A549 (cell line): ENCODE measurements around the gene PRRG4. TPM values are rescaled to one million over a fixed set of nuclear protein-coding genes. Genes with fewer than 3 reads are reported as not detected.
"Not testable (repeated sequence)": the region's sequence is repeated elsewhere in the genome, so short reads cannot be mapped to it uniquely, and the experiment has no call there.

ENCODE experiments used
- ATAC-seq, 2 experiments: fragments of 200-7000 bp in 1 of 2; fragments of >200 bp in 1 of 2; cut with Nextera tagmentation in 1 of 2; cut with Tn5 transposase in 1 of 2; 3 replicates each; pipeline versions ENCODE4 v1.8.0 to v1.9.1; 2018 to 2020; ENCODE audit warnings: mild to moderate bottlenecking in 1 of 2, moderate library complexity in 1 of 2
- CTCF ChIA-PET: fragments of 300-600 bp; sonication (Branson Sonifier 250); formaldehyde crosslinking; extraction: SDS; loops from one replicate; lab custom pipeline; 2021; ENCODE audit warnings: antibody characterized with exemption, inconsistent platforms; lab: Yijun Ruan, JAX
- POLR2A ChIA-PET: fragments of 350-600 bp; formaldehyde crosslinking; extraction: SDS; loops from one replicate; lab custom pipeline; 2021; ENCODE audit warnings: antibody characterized with exemption, inconsistent platforms; lab: Yijun Ruan, JAX
- DNase-seq, 2 experiments: peaks; one replicate each; pipeline versions ENCODE4 v3.0.0 to v3.0.0-alpha.2; 2011 to 2016; ENCODE audit warnings: low read depth in 1 of 2, low spot score in 1 of 2
- FAIRE-seq: peaks from 2 replicates; lab custom pipeline; 2011; peaks lifted over from hg19 to GRCh38; lab: Jason Lieb, UNC
- H3K27ac ChIP-seq, 2 experiments: fragments of >200 bp; sonication (Bioruptor Twin); formaldehyde crosslinking; 3 replicates each; pipeline ENCODE4 v1.5.1; 2016 to 2017
- H3K4me1 ChIP-seq: fragments of >200 bp; sonication (Bioruptor Twin); formaldehyde crosslinking; 3 replicates; pipeline ENCODE4 v1.6.1; 2016
- H3K4me2 ChIP-seq: fragments of >200 bp; sonication (Bioruptor Twin); formaldehyde crosslinking; 3 replicates; pipeline ENCODE4 v1.6.1; 2016
- H3K4me3 ChIP-seq: fragments of >200 bp; sonication (Bioruptor Twin); formaldehyde crosslinking; 3 replicates; pipeline ENCODE4 v1.5.1; 2016
- H3K9me3 ChIP-seq: fragments of >200 bp; sonication (Bioruptor Twin); formaldehyde crosslinking; 3 replicates; pipeline ENCODE4 v1.6.1; 2016
- CHD2 ChIP-seq: fragments of 150-350 bp; IDR thresholded peaks from 2 replicates; pipeline ENCODE4 v1.6.1; 2014; ENCODE audit warnings: low read length; ENCODE audit not compliant: partially characterized antibody
- EHMT2 ChIP-seq: fragments of 200-600 bp; sonication (generic); IDR thresholded peaks from 2 replicates; pipeline ENCODE4 v1.6.1; 2016; ENCODE audit warnings: antibody characterized with exemption, low read depth, mild to moderate bottlenecking, moderate library complexity
- EP300 ChIP-seq, 2 experiments: fragments of >200 bp; sonication (Bioruptor Twin); formaldehyde crosslinking; IDR thresholded peaks; 2 replicates in 1 of 2; 3 replicates in 1 of 2; pipeline ENCODE4 v1.6.1; 2016 to 2017
- ESRRA ChIP-seq: fragments of 150-350 bp; IDR thresholded peaks from 2 replicates; pipeline ENCODE4 v1.6.1; 2014; ENCODE audit warnings: mild to moderate bottlenecking, low read length, borderline replicate concordance
- HDAC2 ChIP-seq: fragments of 200-600 bp; sonication (generic); IDR thresholded peaks from 2 replicates; pipeline ENCODE4 v1.6.1; 2016
- HOXA7 ChIP-seq: fragments of 250-450 bp; sonication (Bioruptor Pico); IDR thresholded peaks from 2 replicates; pipeline ENCODE4 v1.5.0; 2020; ENCODE audit warnings: mild to moderate bottlenecking, moderate library complexity
- JUN ChIP-seq, 2 experiments: fragments of >200 bp; sonication (Bioruptor Twin); formaldehyde crosslinking; IDR thresholded peaks; 2 replicates in 1 of 2; 3 replicates in 1 of 2; pipeline ENCODE4 v1.6.1; 2016 to 2017
- KDM1A ChIP-seq: fragments of 200-600 bp; sonication (generic); IDR thresholded peaks from 2 replicates; pipeline ENCODE4 v1.6.1; 2016; ENCODE audit warnings: low read depth, mild to moderate bottlenecking
- MAZ ChIP-seq: fragments of 150-350 bp; IDR thresholded peaks from 2 replicates; pipeline ENCODE4 v1.6.1; 2014; ENCODE audit warnings: antibody characterized with exemption, low read depth, low read length, borderline replicate concordance
- NPAS2 ChIP-seq: fragments of 250-450 bp; sonication (Bioruptor Pico); IDR thresholded peaks from 2 replicates; pipeline ENCODE4 v1.8.0; 2022; ENCODE audit warnings: mild to moderate bottlenecking, moderate library complexity, borderline replicate concordance
- NR3C1 ChIP-seq: fragments of >200 bp; sonication (Bioruptor Twin); formaldehyde crosslinking; IDR thresholded peaks from 3 replicates; pipeline ENCODE4 v1.6.1; 2017
- PHF8 ChIP-seq: fragments of 200-600 bp; sonication (generic); IDR thresholded peaks from 2 replicates; pipeline ENCODE4 v1.6.1; 2016; ENCODE audit warnings: low read depth, mild to moderate bottlenecking, antibody characterized with exemption, moderate library complexity, borderline replicate concordance
- RAD21 ChIP-seq, 2 experiments: fragments of >200 bp in 1 of 2; sonication (Bioruptor Twin) in 1 of 2; formaldehyde crosslinking in 1 of 2; IDR thresholded peaks in 1 of 2; conservative IDR thresholded peaks in 1 of 2; 2 replicates in 1 of 2; 3 replicates in 1 of 2; pipeline ENCODE4 v1.6.1; 2012 to 2018; ENCODE audit warnings: inconsistent platforms in 1 of 2
- RARB ChIP-seq: fragments of 250-450 bp; sonication (Bioruptor Pico); IDR thresholded peaks from 2 replicates; pipeline ENCODE4 v1.8.0; 2021; ENCODE audit warnings: mild to moderate bottlenecking, moderate library complexity
- RFX5 ChIP-seq: fragments of 450-650 bp; IDR thresholded peaks from 2 replicates; pipeline ENCODE4 v1.7.1; 2014; ENCODE audit warnings: antibody characterized with exemption, mild to moderate bottlenecking, moderate library complexity
- SMC3 ChIP-seq: fragments of >200 bp; sonication (Bioruptor Twin); formaldehyde crosslinking; IDR thresholded peaks from 3 replicates; pipeline ENCODE4 v1.6.1; 2018; ENCODE audit warnings: inconsistent platforms
- TP53 ChIP-seq: fragments of 250-450 bp; sonication (Bioruptor Pico); IDR thresholded peaks from 2 replicates; pipeline ENCODE4 v1.5.0; 2021; ENCODE audit warnings: mild to moderate bottlenecking, moderate library complexity
- WGBS: methylation state at CpG from one replicate; pipeline ENCODE4 v1.1.6; 2017; ENCODE audit errors: missing lambda C conversion rate; 5-methylcytosine and 5-hydroxymethylcytosine counted together
- polyA plus RNA-seq, 4 experiments: library from polyadenylated mRNA; depleted of rRNA in 3 of 4; stranded (reverse); fragments of >200 nt; fragmentation: RNase III in 1 of 4; extraction: RNeasy Plus Mini Kit Qiagen cat#74134 plus additional on column Dnase treatment in 1 of 4; gene quantifications; 2 replicates in 3 of 4; 3 replicates in 1 of 4; pipeline ENCODE4 v1.2.3, GENCODE V29; 2011 to 2017
- TF ChIP-seq, protein P1 (sequence below): fragments of >200 bp; sonication (Bioruptor Twin); formaldehyde crosslinking; IDR thresholded peaks from 3 replicates; pipeline ENCODE4 v1.5.1; 2016
- TF ChIP-seq, protein P2 (sequence below): fragments of >200 bp; sonication (Bioruptor Twin); formaldehyde crosslinking; IDR thresholded peaks from 2 replicates; pipeline ENCODE4 v1.6.1; 2016
- TF ChIP-seq, protein P3 (sequence below): IDR thresholded peaks from 2 replicates; pipeline ENCODE4 v1.6.1; 2012; ENCODE audit warnings: low read depth, borderline replicate concordance
- TF ChIP-seq, protein P4 (sequence below): fragments of 150-350 bp; IDR thresholded peaks from 2 replicates; pipeline ENCODE4 v1.6.1; 2014; ENCODE audit warnings: low read depth, mild to moderate bottlenecking, low read length
- TF ChIP-seq, protein P5 (sequence below): fragments of >200 bp; sonication (Bioruptor Twin); formaldehyde crosslinking; IDR thresholded peaks from 3 replicates; pipeline ENCODE4 v1.6.1; 2016
- TF ChIP-seq, protein P6 (sequence below): fragments of 250-450 bp; sonication (Bioruptor Pico); IDR thresholded peaks from 2 replicates; pipeline ENCODE4 v1.5.0; 2021; ENCODE audit warnings: mild to moderate bottlenecking, moderate library complexity, borderline replicate concordance

PRRG4 gene
- polyA plus RNA-seq, 2 of the 4 experiments (the other 2 are of a cell fraction) = 0.83 to 1.4 TPM

DNA sequence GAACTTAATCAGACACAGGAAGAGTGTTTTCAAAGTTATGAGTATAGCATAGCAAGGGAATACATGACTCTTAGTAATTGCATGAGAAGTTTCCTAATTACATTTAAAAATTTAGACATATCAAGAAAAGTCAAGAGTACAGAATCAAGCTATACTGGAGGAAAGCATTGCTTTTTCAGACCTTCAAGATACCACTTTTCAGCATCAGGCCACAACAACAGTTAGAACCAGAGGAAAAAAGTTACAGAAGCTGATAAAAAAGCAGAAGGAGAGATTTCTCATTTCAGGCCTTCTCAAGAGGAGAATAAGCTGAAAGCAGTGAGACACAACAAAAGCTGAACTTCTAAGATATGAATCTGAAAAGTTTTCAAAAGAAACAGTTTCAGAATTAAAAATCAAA is 34.8 kb downstream of the PRRG4 start:
- no peak for FAIRE-seq
- no peak overlapping the region for H3K27ac ChIP-seq
- TF ChIP-seq NR3C1 = no peak
- no peak for TF ChIP-seq EP300 (IDR thresholded peaks at IDR 0.05)
- TF ChIP-seq NPAS2 (CRISPR knock-in tag) = no peak
- TF ChIP-seq HOXA7 (CRISPR knock-in tag) = no peak
- TF ChIP-seq, all 56 proteins: peak for 0
- H3K4me3 ChIP-seq = no peak overlapping the region
- no peaks in the 10 kb centered on the region for H3K4me1 ChIP-seq
- no peaks in the 10 kb centered on the region for H3K9me3 ChIP-seq
- no peak overlapping the region for H3K4me2 ChIP-seq
- ChIA-PET POLR2A (no interaction called here), CTCF (no interaction called here)
- ATAC-seq (no peak), DNase-seq (no peak)

DNA sequence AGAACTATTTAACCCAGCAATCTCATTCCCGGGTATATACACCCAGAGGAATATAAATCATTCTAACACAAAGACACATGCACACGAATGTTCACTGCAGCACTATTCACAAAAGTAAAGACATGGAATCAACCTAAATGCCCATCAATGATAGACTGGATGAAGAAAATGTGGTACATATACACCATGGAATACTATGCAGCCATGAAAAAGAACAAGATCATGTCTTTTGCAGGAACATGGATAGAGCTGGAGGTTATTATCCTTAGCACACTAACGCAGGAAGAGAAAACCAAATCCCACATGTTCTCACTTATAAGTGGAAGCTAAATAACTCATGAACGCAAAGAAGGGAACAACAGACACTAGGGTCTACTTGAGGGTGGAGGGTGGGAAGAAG is 39.0 kb downstream of the PRRG4 start:
- 27% methylated on average over 4 of the region's 4 CpGs for WGBS
- H3K4me3 ChIP-seq, FAIRE-seq, H3K4me1 ChIP-seq, POLR2A ChIA-PET, DNase-seq, H3K9me3 ChIP-seq, H3K27ac ChIP-seq, ATAC-seq, H3K4me2 ChIP-seq: not testable (repeated sequence)
- CTCF ChIA-PET = interaction anchor here (0.6 to 0.9 kb wide), 2 partner anchors 60 to 341 kb away, joined by 4 to 5 read pairs; no protein-coding TSS in a partner anchor

DNA sequence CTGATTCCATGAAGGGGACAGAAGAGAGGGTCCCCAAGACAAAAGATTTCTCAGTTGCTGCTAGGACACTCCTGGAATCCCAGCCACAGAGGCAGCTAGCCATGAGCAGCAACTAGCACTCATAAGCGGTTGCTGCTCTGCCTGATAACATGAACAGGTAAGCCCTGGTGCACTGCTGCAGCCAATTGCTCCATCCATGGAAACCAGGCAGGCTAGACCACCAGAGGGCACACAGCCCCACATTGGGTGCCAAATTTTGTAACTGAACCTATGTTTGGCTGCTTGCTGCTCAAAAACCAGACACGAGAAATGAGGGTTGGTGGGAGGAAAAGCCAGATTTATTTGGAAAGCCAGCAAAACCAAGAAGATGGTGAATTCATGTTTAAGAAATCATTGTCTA is 40.9 kb downstream of the PRRG4 start:
- H3K9me3 ChIP-seq = no peaks in the 10 kb centered on the region
- TF ChIP-seq SMC3 = peak; percentile 34; the same call in 1 of the 3 replicates
- TF ChIP-seq, protein P1, sequence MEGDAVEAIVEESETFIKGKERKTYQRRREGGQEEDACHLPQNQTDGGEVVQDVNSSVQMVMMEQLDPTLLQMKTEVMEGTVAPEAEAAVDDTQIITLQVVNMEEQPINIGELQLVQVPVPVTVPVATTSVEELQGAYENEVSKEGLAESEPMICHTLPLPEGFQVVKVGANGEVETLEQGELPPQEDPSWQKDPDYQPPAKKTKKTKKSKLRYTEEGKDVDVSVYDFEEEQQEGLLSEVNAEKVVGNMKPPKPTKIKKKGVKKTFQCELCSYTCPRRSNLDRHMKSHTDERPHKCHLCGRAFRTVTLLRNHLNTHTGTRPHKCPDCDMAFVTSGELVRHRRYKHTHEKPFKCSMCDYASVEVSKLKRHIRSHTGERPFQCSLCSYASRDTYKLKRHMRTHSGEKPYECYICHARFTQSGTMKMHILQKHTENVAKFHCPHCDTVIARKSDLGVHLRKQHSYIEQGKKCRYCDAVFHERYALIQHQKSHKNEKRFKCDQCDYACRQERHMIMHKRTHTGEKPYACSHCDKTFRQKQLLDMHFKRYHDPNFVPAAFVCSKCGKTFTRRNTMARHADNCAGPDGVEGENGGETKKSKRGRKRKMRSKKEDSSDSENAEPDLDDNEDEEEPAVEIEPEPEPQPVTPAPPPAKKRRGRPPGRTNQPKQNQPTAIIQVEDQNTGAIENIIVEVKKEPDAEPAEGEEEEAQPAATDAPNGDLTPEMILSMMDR = peak; percentile 30; the same call in 1 of the 3 replicates
- TF ChIP-seq RFX5 = no peak
- no peak for TF ChIP-seq MAZ
- TF ChIP-seq RAD21 (conservative IDR thresholded peaks at IDR 0.05 in 1 of 2, IDR thresholded peaks at IDR 0.05 in 1 of 2) = peak; percentile 20 to 28; a peak in 1 of 5 replicates
- TF ChIP-seq, all 56 proteins: peak for 3
- H3K4me1 ChIP-seq = peaks cover 7% of the 10 kb centered on the region
- WGBS = 60% methylated on average over 2 of the region's 2 CpGs
- no peak for FAIRE-seq
- CTCF ChIA-PET = interaction anchor here (1.3 to 2.2 kb wide), 3 partner anchors 9 to 23 kb away, joined by 3 to 12 read pairs (median 4); partner anchors contain the start of gene QSER1
- no peak overlapping the region for H3K4me2 ChIP-seq
- DNase-seq = peak in 1 of 2 experiments; percentile 40
- peak; percentile 85 to 90 for ATAC-seq
- H3K27ac ChIP-seq = no peak overlapping the region
- POLR2A ChIA-PET = no interaction called here
- no peak overlapping the region for H3K4me3 ChIP-seq

DNA sequence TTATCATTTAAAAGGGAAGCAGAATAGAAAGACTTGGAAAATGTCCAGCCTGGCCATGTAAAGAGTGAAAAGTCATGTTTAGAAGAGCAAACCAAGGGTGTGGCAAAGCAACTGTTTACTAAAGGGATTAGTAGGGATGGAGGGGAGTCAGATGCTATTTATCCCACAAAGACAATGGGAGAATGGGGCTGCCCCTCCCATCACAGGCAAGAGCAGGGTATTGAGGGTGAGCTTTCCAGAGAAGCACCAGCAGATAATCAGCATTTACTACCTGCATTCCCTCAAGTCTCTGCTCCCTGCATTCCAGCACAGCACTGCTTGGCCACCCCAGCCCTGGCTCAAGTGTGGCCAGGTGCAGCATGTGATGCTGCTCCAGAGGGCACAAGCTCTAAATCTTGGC is 44.4 kb downstream of the PRRG4 start:
- no peaks in the 10 kb centered on the region for H3K9me3 ChIP-seq
- peak in 1 of 2 experiments; percentile 63; a peak in 3 of 6 replicates for ATAC-seq
- peak overlapping the region; percentile 14 for H3K4me2 ChIP-seq
- no peak for FAIRE-seq
- H3K4me1 ChIP-seq = peaks cover 7% of the 10 kb centered on the region
- no peak overlapping the region for H3K4me3 ChIP-seq
- DNase-seq = peak in 1 of 2 experiments; percentile 47
- ChIA-PET POLR2A (no interaction called here), CTCF (interaction anchor here (1.2 kb wide), 2 partner anchors 10 to 65 kb away, joined by 4 read pairs; no protein-coding TSS in a partner anchor)
- no peak overlapping the region for H3K27ac ChIP-seq
- TF ChIP-seq JUN (IDR thresholded peaks at IDR 0.05) = no peak
- TF ChIP-seq KDM1A = no peak
- TF ChIP-seq RARB (CRISPR knock-in tag) = no peak
- TF ChIP-seq ESRRA = no peak
- TF ChIP-seq EHMT2 = no peak
- TF ChIP-seq, protein P2, sequence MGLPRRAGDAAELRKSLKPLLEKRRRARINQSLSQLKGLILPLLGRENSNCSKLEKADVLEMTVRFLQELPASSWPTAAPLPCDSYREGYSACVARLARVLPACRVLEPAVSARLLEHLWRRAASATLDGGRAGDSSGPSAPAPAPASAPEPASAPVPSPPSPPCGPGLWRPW = no peak
- TF ChIP-seq, protein P3, sequence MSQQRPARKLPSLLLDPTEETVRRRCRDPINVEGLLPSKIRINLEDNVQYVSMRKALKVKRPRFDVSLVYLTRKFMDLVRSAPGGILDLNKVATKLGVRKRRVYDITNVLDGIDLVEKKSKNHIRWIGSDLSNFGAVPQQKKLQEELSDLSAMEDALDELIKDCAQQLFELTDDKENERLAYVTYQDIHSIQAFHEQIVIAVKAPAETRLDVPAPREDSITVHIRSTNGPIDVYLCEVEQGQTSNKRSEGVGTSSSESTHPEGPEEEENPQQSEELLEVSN = no peak
- TF ChIP-seq NPAS2 (CRISPR knock-in tag) = no peak
- TF ChIP-seq, protein P4, sequence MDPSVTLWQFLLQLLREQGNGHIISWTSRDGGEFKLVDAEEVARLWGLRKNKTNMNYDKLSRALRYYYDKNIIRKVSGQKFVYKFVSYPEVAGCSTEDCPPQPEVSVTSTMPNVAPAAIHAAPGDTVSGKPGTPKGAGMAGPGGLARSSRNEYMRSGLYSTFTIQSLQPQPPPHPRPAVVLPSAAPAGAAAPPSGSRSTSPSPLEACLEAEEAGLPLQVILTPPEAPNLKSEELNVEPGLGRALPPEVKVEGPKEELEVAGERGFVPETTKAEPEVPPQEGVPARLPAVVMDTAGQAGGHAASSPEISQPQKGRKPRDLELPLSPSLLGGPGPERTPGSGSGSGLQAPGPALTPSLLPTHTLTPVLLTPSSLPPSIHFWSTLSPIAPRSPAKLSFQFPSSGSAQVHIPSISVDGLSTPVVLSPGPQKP = no peak
- TF ChIP-seq PHF8 = no peak
- TF ChIP-seq TP53 (CRISPR knock-in tag) = no peak
- no peak for TF ChIP-seq HDAC2
- TF ChIP-seq CHD2 = no peak
- no peak for TF ChIP-seq HOXA7 (CRISPR knock-in tag)
- TF ChIP-seq, protein P5, sequence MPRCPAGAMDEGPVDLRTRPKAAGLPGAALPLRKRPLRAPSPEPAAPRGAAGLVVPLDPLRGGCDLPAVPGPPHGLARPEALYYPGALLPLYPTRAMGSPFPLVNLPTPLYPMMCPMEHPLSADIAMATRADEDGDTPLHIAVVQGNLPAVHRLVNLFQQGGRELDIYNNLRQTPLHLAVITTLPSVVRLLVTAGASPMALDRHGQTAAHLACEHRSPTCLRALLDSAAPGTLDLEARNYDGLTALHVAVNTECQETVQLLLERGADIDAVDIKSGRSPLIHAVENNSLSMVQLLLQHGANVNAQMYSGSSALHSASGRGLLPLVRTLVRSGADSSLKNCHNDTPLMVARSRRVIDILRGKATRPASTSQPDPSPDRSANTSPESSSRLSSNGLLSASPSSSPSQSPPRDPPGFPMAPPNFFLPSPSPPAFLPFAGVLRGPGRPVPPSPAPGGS = no peak
- TF ChIP-seq, protein P6, sequence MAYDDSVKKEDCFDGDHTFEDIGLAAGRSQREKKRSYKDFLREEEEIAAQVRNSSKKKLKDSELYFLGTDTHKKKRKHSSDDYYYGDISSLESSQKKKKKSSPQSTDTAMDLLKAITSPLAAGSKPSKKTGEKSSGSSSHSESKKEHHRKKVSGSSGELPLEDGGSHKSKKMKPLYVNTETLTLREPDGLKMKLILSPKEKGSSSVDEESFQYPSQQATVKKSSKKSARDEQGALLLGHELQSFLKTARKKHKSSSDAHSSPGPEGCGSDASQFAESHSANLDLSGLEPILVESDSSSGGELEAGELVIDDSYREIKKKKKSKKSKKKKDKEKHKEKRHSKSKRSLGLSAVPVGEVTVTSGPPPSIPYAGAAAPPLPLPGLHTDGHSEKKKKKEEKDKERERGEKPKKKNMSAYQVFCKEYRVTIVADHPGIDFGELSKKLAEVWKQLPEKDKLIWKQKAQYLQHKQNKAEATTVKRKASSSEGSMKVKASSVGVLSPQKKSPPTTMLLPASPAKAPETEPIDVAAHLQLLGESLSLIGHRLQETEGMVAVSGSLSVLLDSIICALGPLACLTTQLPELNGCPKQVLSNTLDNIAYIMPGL = no peak
